K562 (cell line): ENCODE data around the gene GNA15. TPM values are rescaled to one million over a fixed set of nuclear protein-coding genes. Genes with fewer than 3 reads are reported as not detected.

Experiments used
- CBFA2T2 ChIP-seq: fragments of 450-650 bp; conservative IDR thresholded peaks from 2 replicates; pipeline ENCODE4 v1.6.1; 2017; ENCODE audit warnings: mild to moderate bottlenecking
- CHD4 ChIP-seq: fragments of 200-600 bp; sonication (generic); IDR thresholded peaks from 3 replicates; pipeline ENCODE4 v1.6.1; 2012; ENCODE audit warnings: low read depth, mild to moderate bottlenecking, mixed read lengths, low read length, inconsistent platforms; ENCODE audit not compliant: insufficient read depth, insufficient replicate concordance, poor library complexity, severe bottlenecking
- HDAC1 ChIP-seq, 2 experiments: fragments of 450-650 bp; IDR thresholded peaks; 2 replicates each; pipeline ENCODE4 v1.6.1; 2016 to 2017; ENCODE audit warnings: inconsistent platforms in 1 of 2, mild to moderate bottlenecking in 1 of 2, moderate library complexity in 1 of 2
- HDAC2 ChIP-seq: fragments of 450-650 bp; IDR thresholded peaks from 2 replicates; pipeline ENCODE4 v1.6.1; 2016; ENCODE audit warnings: mild to moderate bottlenecking
- MTA1 ChIP-seq: fragments of 450-650 bp; IDR thresholded peaks from 2 replicates; pipeline ENCODE4 v1.6.1; 2017; ENCODE audit warnings: borderline replicate concordance
- NFIC ChIP-seq: fragments of 450-650 bp; IDR thresholded peaks from 2 replicates; pipeline ENCODE4 v1.6.1; 2017; ENCODE audit warnings: mild to moderate bottlenecking, inconsistent platforms
- RBM14 ChIP-seq: fragments of 200-400 bp; formaldehyde crosslinking; IDR thresholded peaks from 2 replicates; pipeline ENCODE4 v1.6.1; 2018; ENCODE audit warnings: low read depth, mild to moderate bottlenecking, low read length, moderate library complexity, borderline replicate concordance; ENCODE audit not compliant: insufficient read depth
- RREB1 ChIP-seq: fragments of 250-450 bp; sonication (Bioruptor Pico); IDR thresholded peaks from 2 replicates; pipeline ENCODE4 v1.4.0; 2020
- SAFB ChIP-seq: fragments of 200-400 bp; formaldehyde crosslinking; IDR thresholded peaks from 2 replicates; pipeline ENCODE4 v1.6.1; 2017; ENCODE audit warnings: low read depth, low read length, borderline replicate concordance
- TAF7 ChIP-seq: fragments of 450-650 bp; IDR thresholded peaks from 2 replicates; pipeline ENCODE4 v1.6.1; 2016; ENCODE audit warnings: missing genetic modification characterization, missing compliant biosample characterization
- THAP12 ChIP-seq: fragments of 250-450 bp; sonication (Bioruptor Pico); IDR thresholded peaks from 2 replicates; pipeline ENCODE4 v1.9.0; 2021; ENCODE audit warnings: mild to moderate bottlenecking, inconsistent platforms
- ZNF224 ChIP-seq: sonication (generic); formaldehyde crosslinking; IDR thresholded peaks from 2 replicates; pipeline ENCODE4 v1.8.0; 2022; ENCODE audit warnings: mild to moderate bottlenecking, missing genetic modification reagents
- ZNF282 ChIP-seq: sonication (generic); formaldehyde crosslinking; IDR thresholded peaks from 2 replicates; pipeline ENCODE4 v1.8.1; 2023; ENCODE audit warnings: missing genetic modification reagents
- ZNF639 ChIP-seq, 2 experiments: fragments of 200-800 bp in 1 of 2; sonication (Bioruptor generic) in 1 of 2; sonication (generic) in 1 of 2; formaldehyde crosslinking in 1 of 2; IDR thresholded peaks in 1 of 2; conservative IDR thresholded peaks in 1 of 2; 2 replicates each; pipeline versions ENCODE4 v1.5.0 to v1.6.1; 2016 to 2020; ENCODE audit warnings: missing compliant biosample characterization in 1 of 2, missing genetic modification characterization in 1 of 2, missing genetic modification reagents in 1 of 2
- ZNF668 ChIP-seq: fragments of 250-450 bp; sonication (Bioruptor Pico); IDR thresholded peaks from 2 replicates; pipeline ENCODE4 v1.8.0; 2022; ENCODE audit warnings: mild to moderate bottlenecking, inconsistent platforms
- ZNF699 ChIP-seq: fragments of 250-450 bp; sonication (Bioruptor Pico); IDR thresholded peaks from 2 replicates; pipeline ENCODE4 v1.8.0; 2021; ENCODE audit warnings: mild to moderate bottlenecking, moderate library complexity; ENCODE audit not compliant: insufficient replicate concordance
- polyA plus RNA-seq, 8 experiments: library from polyadenylated mRNA; depleted of rRNA in 4 of 8; stranded (reverse) in 5 of 8; unstranded in 3 of 8; fragments of >200 nt; fragmentation: Nextera tagmentation in 2 of 8; fragmentation: Illumina TruSeq in 1 of 8; extraction: Ambion mirVana in 2 of 8; extraction: Trizol in 1 of 8; gene quantifications; 2 replicates each; pipeline versions ENCODE4 v1.2.1 to v1.2.3, GENCODE V29; 2011 to 2014; ENCODE audit warnings: inconsistent platforms in 1 of 8, missing spikeins in 1 of 8
- total RNA-seq, 7 experiments: library from RNA; depleted of rRNA in 6 of 7; stranded (reverse); fragments of >200 nt in 6 of 7; fragmentation: Illumina TruSeq in 2 of 7; extraction: Trizol in 2 of 7; gene quantifications; 2 replicates each; pipeline versions ENCODE4 v1.2.1 to v1.2.3, GENCODE V29; 2011 to 2021; ENCODE audit warnings: low replicate concordance in 1 of 7
- TF ChIP-seq, protein P1 (sequence below), 3 experiments: IDR thresholded peaks in 2 of 3; conservative IDR thresholded peaks in 1 of 3; 2 replicates each; pipeline ENCODE4 v1.5.1; 2011 to 2012; ENCODE audit warnings: low read length in 3 of 3, mild to moderate bottlenecking in 3 of 3, control low read depth in 2 of 3, improper control_type of control experiment in 1 of 3, inconsistent platforms in 1 of 3, low read depth in 1 of 3, mixed read lengths in 1 of 3, moderate library complexity in 1 of 3; ENCODE audit not compliant: insufficient read depth in 2 of 3

GNA15 gene
- total and polyA plus RNA-seq, 9 of the 15 experiments (the other 6 are each of a cell fraction or from before 2014, with no cell fraction given), result 0.03 to 0.24 (median 0.11) TPM; not detected in 1

DNA sequence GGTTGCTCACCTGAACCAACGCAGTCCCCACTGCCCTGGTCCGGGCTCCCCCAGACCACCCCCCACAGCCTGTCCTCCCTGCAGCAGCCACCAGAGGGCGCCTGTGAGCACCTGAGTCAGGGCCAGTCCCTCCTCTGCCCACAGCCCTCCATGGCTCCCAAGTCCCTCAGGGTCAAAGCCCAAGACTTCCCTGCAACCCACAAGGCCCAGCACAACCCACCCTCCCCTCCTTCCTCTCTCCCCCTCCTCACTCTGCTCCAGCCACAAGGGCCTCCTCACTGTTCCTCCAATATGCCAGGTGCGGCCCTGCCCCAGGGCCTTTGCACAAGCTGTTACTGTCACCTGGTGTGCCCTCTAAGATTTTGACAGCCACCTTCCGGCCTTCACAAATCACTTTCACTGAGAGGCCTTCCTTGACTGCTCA is 10.9 kb downstream of the GNA15 start (continued):
- TF ChIP-seq ZNF639 (CRISPR knock-in tag; conservative IDR thresholded peaks at IDR 0.05 in 1 of 2, IDR thresholded peaks at IDR 0.05 in 1 of 2), result no peak
- TF ChIP-seq NFIC, result peak; percentile 67
- TF ChIP-seq CBFA2T2, result no peak
- no peak for TF ChIP-seq ZNF668 (CRISPR knock-in tag)
- TF ChIP-seq ZNF224 (CRISPR knock-in tag), result no peak
- no peak for TF ChIP-seq ZNF699 (CRISPR knock-in tag)
- TF ChIP-seq, protein P1, sequence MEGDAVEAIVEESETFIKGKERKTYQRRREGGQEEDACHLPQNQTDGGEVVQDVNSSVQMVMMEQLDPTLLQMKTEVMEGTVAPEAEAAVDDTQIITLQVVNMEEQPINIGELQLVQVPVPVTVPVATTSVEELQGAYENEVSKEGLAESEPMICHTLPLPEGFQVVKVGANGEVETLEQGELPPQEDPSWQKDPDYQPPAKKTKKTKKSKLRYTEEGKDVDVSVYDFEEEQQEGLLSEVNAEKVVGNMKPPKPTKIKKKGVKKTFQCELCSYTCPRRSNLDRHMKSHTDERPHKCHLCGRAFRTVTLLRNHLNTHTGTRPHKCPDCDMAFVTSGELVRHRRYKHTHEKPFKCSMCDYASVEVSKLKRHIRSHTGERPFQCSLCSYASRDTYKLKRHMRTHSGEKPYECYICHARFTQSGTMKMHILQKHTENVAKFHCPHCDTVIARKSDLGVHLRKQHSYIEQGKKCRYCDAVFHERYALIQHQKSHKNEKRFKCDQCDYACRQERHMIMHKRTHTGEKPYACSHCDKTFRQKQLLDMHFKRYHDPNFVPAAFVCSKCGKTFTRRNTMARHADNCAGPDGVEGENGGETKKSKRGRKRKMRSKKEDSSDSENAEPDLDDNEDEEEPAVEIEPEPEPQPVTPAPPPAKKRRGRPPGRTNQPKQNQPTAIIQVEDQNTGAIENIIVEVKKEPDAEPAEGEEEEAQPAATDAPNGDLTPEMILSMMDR (IDR thresholded peaks at IDR 0.05 in 2 of 3, conservative IDR thresholded peaks at IDR 0.05 in 1 of 3; ENCODE audit: insufficient read depth in 2 of 3, low read depth in 1 of 3, low read length in 3 of 3), result peak; percentile 69 to 93 (median 88)
- no peak for TF ChIP-seq SAFB
- TF ChIP-seq MTA1, result peak; percentile 43
- no peak for TF ChIP-seq RBM14
- TF ChIP-seq THAP12 (CRISPR knock-in tag), result no peak
- no peak for TF ChIP-seq ZNF282 (CRISPR knock-in tag)
- peak; percentile 53 for TF ChIP-seq CHD4
- TF ChIP-seq TAF7 (tag), result no peak
- TF ChIP-seq RREB1 (CRISPR knock-in tag), result no peak
- peak; percentile 57 to 72; a peak in 3 of 4 replicates for TF ChIP-seq HDAC1 (IDR thresholded peaks at IDR 0.05)
- TF ChIP-seq HDAC2, result peak; percentile 91
